Endodermal cell (in vitro differentiated cells): ENCODE measurements around the gene AGAP2. TPM values are rescaled to one million over a fixed set of nuclear protein-coding genes. Genes with fewer than 3 reads are reported as not detected.

Experiments used
- DNase-seq: peaks from one replicate; pipeline ENCODE4 v3.0.0-alpha.2; 2017
- H3K27ac ChIP-seq: 2 replicates; pipeline ENCODE4 v1.5.1; 2013; ENCODE audit warnings: mild to moderate bottlenecking, low read depth, low read length, moderate library complexity
- H3K27me3 ChIP-seq: 2 replicates; pipeline ENCODE4 v1.6.1; 2013; ENCODE audit warnings: mild to moderate bottlenecking, low read length, moderate library complexity; ENCODE audit not compliant: insufficient read depth, control insufficient read depth, poor library complexity, severe bottlenecking
- H3K36me3 ChIP-seq: 2 replicates; pipeline ENCODE4 v1.7.0; 2013; ENCODE audit warnings: mild to moderate bottlenecking, low read length, moderate library complexity; ENCODE audit not compliant: control insufficient read depth, insufficient read depth
- H3K4me1 ChIP-seq: one replicate; pipeline ENCODE4 v1.7.0; 2013; ENCODE audit warnings: low read length; ENCODE audit not compliant: control insufficient read depth, insufficient read depth
- H3K4me3 ChIP-seq: 2 replicates; pipeline ENCODE4 v1.5.1; 2013; ENCODE audit warnings: mild to moderate bottlenecking, low read length, moderate library complexity
- H3K9ac ChIP-seq: 2 replicates; pipeline ENCODE4 v1.6.1; 2013; ENCODE audit warnings: mild to moderate bottlenecking, low read length, moderate library complexity; ENCODE audit not compliant: poor library complexity, severe bottlenecking; ENCODE audit errors: extremely low read depth
- H3K9me3 ChIP-seq: 2 replicates; pipeline ENCODE4 v1.6.1; 2013; ENCODE audit warnings: mild to moderate bottlenecking, low read length, moderate library complexity; ENCODE audit not compliant: control insufficient read depth
- H3K27ac Mint-ChIP-seq: 2 replicates; pipeline ENCODE4 v1.8.0; 2020; ENCODE audit warnings: mixed read lengths
- H3K27me3 Mint-ChIP-seq: 2 replicates; pipeline ENCODE4 v1.8.0; 2021; ENCODE audit warnings: mild to moderate bottlenecking, mixed read lengths; ENCODE audit not compliant: insufficient read depth
- H3K36me3 Mint-ChIP-seq: 2 replicates; pipeline ENCODE4 v1.8.0; 2020; ENCODE audit warnings: low read depth, mixed read lengths
- H3K4me1 Mint-ChIP-seq: 2 replicates; pipeline ENCODE4 v1.8.0; 2020; ENCODE audit warnings: mixed read lengths
- H3K4me3 Mint-ChIP-seq: 2 replicates; pipeline ENCODE4 v1.8.0; 2020; ENCODE audit warnings: mild to moderate bottlenecking, moderate library complexity, mixed read lengths
- H3K9me3 Mint-ChIP-seq: 2 replicates; pipeline ENCODE4 v1.8.0; 2020; ENCODE audit warnings: mild to moderate bottlenecking, mixed read lengths
- CTCF ChIP-seq: fragments of 200-600 bp; sonication (generic); conservative IDR thresholded peaks from 2 replicates; pipeline ENCODE4 v1.5.0; 2021; ENCODE audit warnings: antibody characterized with exemption, mild to moderate bottlenecking
- WGBS, 2 experiments: methylation state at CpG; one replicate each; pipeline versions ENCODE4 v1.1.5 to v1.1.7; 2013; ENCODE audit warnings: missing lambda C conversion rate in 2 of 2, mixed read lengths in 1 of 2; ENCODE audit not compliant: insufficient coverage in 1 of 2, insufficient read length in 1 of 2; 5-methylcytosine and 5-hydroxymethylcytosine counted together
- total RNA-seq, 2 donors: library from RNA; stranded (reverse); fragmentation: NEBNext Ultra II Directional in 1 of 2; extraction: Animal tissue kit (Norgen Biotek cat#: 25700) in 1 of 2; gene quantifications; 2 replicates in 1 of 2; 3 replicates in 1 of 2; pipeline ENCODE4 v1.2.1, GENCODE V29; 2021

The AGAP2 gene
- total RNA-seq, 2 donors from 2014 or later: 0.44 TPM; not detected in 1

- H3K9me3 Mint-ChIP-seq: peaks cover 1% of the 10 kb centered on the region
- Histone ChIP-seq H3K4me3 (peak overlapping the region; percentile 91), H3K4me1 (no peaks in the 10 kb centered on the region), H3K27me3 (no peaks in the 10 kb centered on the region), H3K9me3 (peaks cover 6% of the 10 kb centered on the region), H3K9ac (peak overlapping the region; percentile 76), H3K27ac (no peak overlapping the region), H3K36me3 (peaks cover 42% of the 10 kb centered on the region)
- no peaks in the 10 kb centered on the region for H3K4me1 Mint-ChIP-seq
- TF ChIP-seq CTCF: no peak
- no peak overlapping the region for H3K27ac Mint-ChIP-seq
- peaks cover 33% of the 10 kb centered on the region for H3K36me3 Mint-ChIP-seq
- peak; percentile 59 for DNase-seq
- 0 to 4% methylated on average over 1 to 15 of the region's 15 CpGs for WGBS, 2 experiments
- H3K27me3 Mint-ChIP-seq: peaks cover 21% of the 10 kb centered on the region
- H3K4me3 Mint-ChIP-seq: no peak overlapping the region
Measured at GRCh38 chr12:57694459-57695019, 44.0 kb downstream of the AGAP2 start.

GRCh38 chr12:57693659-57694458 is 44.7 kb downstream of the AGAP2 start, which contains the start of gene OS9:
Gene OS9 (plus strand): TSS chr12:57694132. CDS start chr12:57694162, 30 bp downstream.
- peaks cover 35% of the 10 kb centered on the region for H3K36me3 ChIP-seq
- Mint-ChIP-seq H3K27ac (no peak within 1 kb of the TSS), H3K36me3 (peaks cover 27% of the 10 kb centered on the region), H3K4me3 (no peak within 1 kb of the TSS), H3K9me3 (peaks cover 1% of the 10 kb centered on the region), H3K4me1 (no peaks in the 10 kb centered on the region), H3K27me3 (peaks cover 23% of the 10 kb centered on the region)
- no peaks in the 10 kb centered on the region for H3K27me3 ChIP-seq
- no peaks in the 10 kb centered on the region for H3K4me1 ChIP-seq
- peak; percentile 100 for DNase-seq
- peak within 1 kb of the TSS; percentile 91 for H3K4me3 ChIP-seq
- no peak within 1 kb of the TSS for H3K27ac ChIP-seq
- peak within 1 kb of the TSS; percentile 76 for H3K9ac ChIP-seq
- peak; percentile 83 for TF ChIP-seq CTCF
- H3K9me3 ChIP-seq: peaks cover 6% of the 10 kb centered on the region
- 0 to 2% methylated on average over 25 to 45 of the region's 45 CpGs for WGBS, 2 experiments

- Mint-ChIP-seq H3K9me3 (peaks cover 1% of the 10 kb centered on the region), H3K36me3 (peaks cover 23% of the 10 kb centered on the region), H3K4me3 (no peak overlapping the region), H3K27ac (no peak overlapping the region), H3K27me3 (peaks cover 29% of the 10 kb centered on the region), H3K4me1 (no peaks in the 10 kb centered on the region)
- no peak for DNase-seq
- TF ChIP-seq CTCF: no peak
- Histone ChIP-seq H3K4me1 (no peaks in the 10 kb centered on the region), H3K9me3 (peaks cover 6% of the 10 kb centered on the region), H3K27me3 (peaks cover under 1% of the 10 kb centered on the region), H3K4me3 (peak overlapping the region; percentile 91), H3K36me3 (peaks cover 29% of the 10 kb centered on the region), H3K27ac (no peak overlapping the region), H3K9ac (no peak overlapping the region)
- 73 to 96% methylated on average over 4 to 10 of the region's 10 CpGs for WGBS, 2 experiments
Measured at GRCh38 chr12:57693317-57693658, 45.3 kb downstream of the AGAP2 start.
